Anterior cingulate cortex (tissue), 58 donors: ENCODE data around the gene LDHD.
"Not testable (repeated sequence)": the region's sequence is repeated elsewhere in the genome, so short reads cannot be mapped to it uniquely, and the experiment has no call there.

Source experiments
- DNase-seq, 58 donors: peaks; one replicate each; lab custom pipeline; 2025; lab: John Stamatoyannopoulos, UW

The LDHD gene

GRCh38 chr16:75101635-75102034 lies 14.9 kb downstream of the LDHD start:
- DNase-seq = no peak

GRCh38 chr16:75100603-75100990 lies 16.0 kb downstream of the LDHD start:
- DNase-seq = no peak

DNA sequence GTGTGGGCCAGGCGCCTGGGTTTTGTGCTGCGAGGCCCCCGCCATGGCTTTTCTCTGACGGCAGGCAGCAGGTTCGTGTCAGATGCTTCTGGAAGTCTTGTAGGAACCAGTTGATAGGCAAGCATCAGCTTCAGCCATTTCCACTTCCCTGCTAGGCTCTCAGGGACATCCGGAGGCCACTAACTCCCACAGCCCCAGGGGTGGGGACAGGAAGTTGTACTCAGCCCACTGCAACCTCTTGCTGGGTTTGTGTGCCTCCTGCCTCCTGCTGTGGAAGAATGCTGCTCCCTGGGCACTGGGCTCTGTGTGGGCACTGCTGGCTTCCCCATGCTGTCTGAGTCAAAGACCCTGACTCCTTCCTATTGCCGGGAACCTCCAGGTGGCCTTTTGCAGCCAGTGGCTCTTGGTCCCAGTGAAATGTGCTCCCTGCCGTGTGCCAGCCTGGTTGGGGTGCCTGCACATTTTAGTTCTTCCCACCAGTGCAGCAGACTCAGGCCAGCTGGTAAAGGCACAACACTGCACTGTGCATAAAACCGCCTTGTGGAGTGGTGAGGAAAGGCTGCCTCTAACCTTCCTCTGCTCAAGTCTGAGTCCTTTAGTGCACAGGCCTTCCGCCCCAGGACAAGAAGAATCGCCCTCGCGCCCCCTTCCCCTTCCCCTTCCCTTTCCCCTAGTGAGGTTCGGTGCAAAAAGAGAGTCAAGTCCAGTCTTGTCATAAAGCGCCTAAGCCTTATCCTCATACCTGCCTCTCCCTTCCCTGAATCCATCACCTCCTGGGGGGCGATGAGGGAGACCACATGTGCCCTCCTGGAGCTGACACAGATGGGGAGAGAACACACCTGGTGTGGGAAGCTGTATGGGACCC lies 16.6 kb downstream of the LDHD start:
- no peak for DNase-seq

DNA sequence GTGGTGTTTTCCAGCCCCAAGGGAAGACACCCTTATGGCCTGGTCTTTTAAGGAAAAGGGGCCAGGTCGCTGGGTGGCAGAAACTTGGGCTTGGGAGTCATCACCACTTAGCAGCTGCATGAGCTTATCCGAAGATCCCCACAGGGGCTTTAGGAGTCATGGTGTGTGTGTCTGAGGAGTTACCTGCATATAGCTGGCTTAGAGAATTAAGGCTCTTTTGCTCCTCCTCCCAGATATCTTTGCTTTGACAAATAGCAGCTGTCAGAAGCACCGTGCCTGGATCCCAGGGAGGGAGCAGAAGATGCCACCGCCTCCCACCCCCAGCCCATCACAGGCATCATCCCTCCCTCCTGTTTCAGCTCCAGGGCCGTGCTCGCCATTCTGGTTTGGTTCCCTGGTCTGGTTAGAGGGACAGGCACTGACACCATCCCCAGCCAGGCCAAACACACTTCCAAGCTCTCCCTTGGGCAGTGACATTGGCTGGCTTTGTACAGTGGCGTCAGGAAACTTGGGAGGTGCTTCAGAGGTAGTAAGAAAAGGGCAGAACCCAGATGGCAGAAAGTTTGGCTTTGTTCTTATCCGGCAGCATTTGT lies 17.4 kb downstream of the LDHD start:
- no peak for DNase-seq

DNA sequence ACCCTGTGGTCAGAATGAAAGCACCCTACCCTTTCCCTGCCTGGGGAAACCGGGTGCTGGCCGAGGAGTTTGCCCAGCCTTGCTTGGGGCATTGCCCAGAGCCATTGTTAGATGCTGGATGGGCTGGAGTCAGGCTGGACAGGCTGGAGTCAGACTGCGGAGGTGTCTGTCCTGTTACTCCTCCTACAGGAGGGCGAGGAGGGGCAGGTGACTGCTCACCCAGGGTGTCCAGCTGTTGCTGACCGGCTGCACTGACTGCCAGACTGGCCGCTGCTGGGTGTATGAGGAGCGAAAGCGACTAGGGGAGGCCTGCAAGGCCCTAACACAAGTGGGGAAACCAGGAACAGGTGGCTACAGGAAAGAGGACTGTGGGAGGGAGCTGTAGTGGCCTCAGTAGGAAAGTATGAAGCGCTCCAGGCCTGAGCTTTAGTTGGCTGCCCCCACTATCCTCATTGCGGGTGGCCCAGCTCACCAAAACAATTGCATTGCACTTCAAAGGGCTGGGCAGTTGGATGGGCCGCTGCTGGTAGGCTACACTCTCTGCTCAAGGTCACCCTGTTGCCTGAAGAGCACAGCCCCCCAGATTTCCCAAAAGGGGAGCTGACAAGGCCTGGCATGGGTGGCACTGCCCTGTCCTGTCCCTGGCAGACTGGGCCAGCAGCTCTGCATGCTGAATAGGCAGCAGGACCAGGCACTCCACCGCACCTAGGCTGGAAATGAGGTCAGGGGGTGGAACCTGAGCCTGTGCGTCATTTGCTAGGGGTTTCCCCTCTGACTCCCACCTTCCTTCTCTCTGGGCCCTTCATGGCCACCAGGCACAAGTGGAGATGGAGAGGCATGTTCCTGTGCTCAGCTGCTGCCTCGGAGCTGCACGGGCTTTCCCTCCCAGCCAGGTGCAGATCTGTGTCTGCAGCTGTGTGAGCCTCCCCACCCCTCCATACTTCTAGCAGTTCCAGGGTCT lies 18.4 kb downstream of the LDHD start:
- DNase-seq = peak in 10 of 58 donors; percentile 14 to 40 (median 30)

GRCh38 chr16:75097191-75097761 lies 19.3 kb downstream of the LDHD start:
- DNase-seq = no peak

- DNase-seq = no peak
These were observed 19.9 kb downstream of the LDHD start for GRCh38 chr16:75096656-75097055.

DNA sequence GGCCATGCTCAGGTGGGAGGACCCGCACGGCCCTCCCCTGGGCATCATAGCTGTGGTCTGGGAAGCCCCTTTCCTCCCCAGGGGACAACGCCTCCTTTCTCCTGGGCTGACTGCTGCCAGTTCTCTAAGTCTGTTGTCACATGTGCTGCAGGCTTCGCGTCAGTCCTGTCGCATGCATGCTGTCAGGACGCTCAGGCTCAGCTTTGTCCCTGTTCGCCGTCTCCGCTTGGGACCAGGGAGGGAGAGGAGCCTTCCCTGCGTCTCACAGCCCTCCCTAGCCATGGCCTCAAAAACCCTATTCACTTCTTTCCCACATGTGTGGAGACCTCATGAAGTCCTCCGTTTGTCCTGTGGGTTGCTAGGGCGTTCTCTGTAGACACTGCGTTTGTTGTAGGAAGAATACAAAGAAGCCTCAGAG lies 21.4 kb downstream of the LDHD start:
- peak in 13 of 58 donors; percentile 12 to 72 (median 24) for DNase-seq

DNA sequence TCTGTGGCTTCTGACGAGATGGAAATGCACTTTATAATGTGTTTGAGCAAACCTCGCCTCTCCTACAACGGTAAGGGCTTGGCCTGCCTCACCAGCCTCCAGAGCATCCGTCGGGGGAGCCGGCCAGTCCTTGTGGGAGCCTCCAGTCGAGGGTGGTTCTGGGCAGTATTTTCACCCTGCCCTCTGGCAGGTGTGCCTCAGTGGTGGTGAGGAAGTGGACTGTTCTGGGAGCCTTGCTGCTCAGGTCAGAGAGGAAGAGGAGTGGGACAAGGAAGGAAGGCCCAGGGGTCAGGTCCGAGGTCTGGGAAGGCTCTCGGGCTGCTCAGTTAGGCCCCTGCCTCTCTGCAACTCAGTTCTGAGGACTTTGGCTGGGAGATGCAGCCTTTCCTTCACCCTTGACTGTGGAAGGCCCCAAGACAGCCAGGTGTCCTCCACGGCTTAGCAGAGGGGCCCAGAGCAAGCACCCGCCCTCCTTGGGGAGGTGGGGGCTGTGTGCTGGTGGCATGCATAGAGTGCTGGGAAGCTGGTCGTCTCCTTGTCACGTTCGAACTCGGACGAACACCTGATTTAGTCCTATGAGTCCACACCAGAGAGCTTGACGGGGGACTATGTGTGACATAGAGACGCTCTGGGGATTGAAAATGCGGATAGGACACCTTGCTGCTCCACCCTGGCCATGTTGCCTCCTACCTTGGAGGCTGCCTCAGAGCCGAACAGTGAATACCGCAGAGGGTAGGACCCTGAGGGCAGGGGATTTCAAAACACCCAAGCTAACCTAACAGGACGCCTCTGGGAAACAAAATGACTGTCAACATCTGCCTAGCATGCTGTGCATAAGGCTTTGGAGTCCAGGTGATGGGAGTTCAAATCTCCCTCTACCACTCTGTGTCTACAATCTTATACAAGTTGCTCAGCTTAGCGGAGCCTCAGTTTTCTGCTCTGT lies 22.7 kb downstream of the LDHD start:
- DNase-seq = no peak

DNA sequence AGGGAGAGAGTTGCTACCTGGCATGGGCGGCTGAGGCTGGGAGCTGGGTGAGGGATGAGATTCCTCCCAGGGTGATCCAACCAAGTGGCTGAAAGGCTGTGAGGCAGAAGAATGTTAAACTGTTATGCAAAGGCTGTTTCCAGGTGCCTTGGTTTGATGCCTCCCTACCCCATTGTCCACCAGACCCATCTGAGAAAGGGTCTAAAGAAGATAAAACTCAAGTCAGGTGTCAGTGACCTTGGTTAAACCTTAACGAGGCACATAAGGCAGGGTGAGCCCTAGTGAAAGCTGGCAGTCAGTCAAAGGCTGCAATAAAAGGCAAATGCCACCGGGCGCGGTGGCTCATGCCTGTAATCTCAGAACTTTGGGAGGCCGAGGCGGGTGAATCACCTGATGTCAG lies 23.8 kb downstream of the LDHD start:
- DNase-seq = no peak

GRCh38 chr16:75091619-75092018 lies 25.0 kb downstream of the LDHD start:
- not testable (repeated sequence) for DNase-seq

GRCh38 chr16:75090899-75091298 lies 25.7 kb downstream of the LDHD start:
- DNase-seq = not testable (repeated sequence)

- no peak for DNase-seq
These were observed 26.9 kb downstream of the LDHD start for GRCh38 chr16:75089486-75090202.

DNA sequence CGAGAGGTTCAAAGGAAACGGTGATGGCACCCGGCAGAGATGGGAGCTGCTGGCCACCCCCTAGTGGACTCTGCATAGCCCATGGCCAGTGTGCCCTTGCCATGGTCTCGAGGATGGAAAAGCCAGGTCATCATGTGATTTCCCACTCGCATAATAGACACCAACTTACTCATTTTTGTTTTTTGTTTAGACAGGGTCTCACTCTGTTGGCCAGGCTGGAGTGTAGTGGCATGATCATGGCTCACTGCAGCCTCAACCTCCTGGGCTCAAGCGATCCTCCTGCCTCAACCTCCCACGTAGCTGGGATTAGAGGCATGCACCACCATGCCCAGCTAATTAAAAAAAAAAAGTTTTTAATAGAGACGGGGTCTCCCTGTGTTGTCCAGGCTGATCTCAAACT lies 27.6 kb downstream of the LDHD start:
- DNase-seq = no peak

- no peak for DNase-seq
These were observed 28.4 kb downstream of the LDHD start for GRCh38 chr16:75088216-75088615.

GRCh38 chr16:75087375-75087979 lies 29.1 kb downstream of the LDHD start:
- no peak for DNase-seq

- no peak for DNase-seq
These were observed 29.7 kb downstream of the LDHD start for GRCh38 chr16:75086688-75087374.

GRCh38 chr16:75086281-75086680 lies 30.3 kb downstream of the LDHD start:
- DNase-seq = no peak
